SK-N-MC (cell line): ENCODE results near the gene SKA3.

Experiments
- DNase-seq: peaks from one replicate; pipeline ENCODE4 v3.0.0-alpha.2; 2011; ENCODE audit warnings: low read depth, low spot score
- H3K27ac ChIP-seq: fragments of 200-600 bp; sonication (generic); 2 replicates; pipeline ENCODE4 v1.5.1; 2016; ENCODE audit warnings: mixed run types
- H3K36me3 ChIP-seq: fragments of 200-600 bp; sonication (generic); 2 replicates; pipeline ENCODE4 v1.6.1; 2017; ENCODE audit warnings: antibody characterized with exemption, low read length, mixed read lengths; ENCODE audit not compliant: insufficient read depth
- H3K4me3 ChIP-seq: fragments of 200-600 bp; sonication (generic); 2 replicates; pipeline ENCODE4 v1.5.1; 2016
- H3K9ac ChIP-seq: fragments of 200-600 bp; sonication (generic); 2 replicates; pipeline ENCODE4 v1.8.0; 2017; ENCODE audit warnings: mixed run types, mixed read lengths; ENCODE audit not compliant: insufficient read length
- H3K9me3 ChIP-seq: fragments of 200-600 bp; sonication (generic); 2 replicates; pipeline ENCODE4 v1.6.1; 2017; ENCODE audit warnings: low read depth, mild to moderate bottlenecking, antibody characterized with exemption, low read length, moderate library complexity, mixed read lengths
- EZH2 ChIP-seq: fragments of 200-600 bp; sonication (generic); IDR thresholded peaks from one replicate; pipeline ENCODE4 v1.6.1; 2017; ENCODE audit warnings: antibody characterized with exemption
- FOXP2 ChIP-seq: optimal IDR thresholded peaks from 2 replicates; pipeline ENCODE3; 2011; ENCODE audit warnings: mild to moderate bottlenecking, moderate library complexity; ENCODE audit not compliant: insufficient read depth; ENCODE audit errors: extremely low read length, control extremely low read depth
- POLR2AphosphoS5 ChIP-seq: IDR thresholded peaks from 2 replicates; pipeline ENCODE4 v1.6.1; 2012; ENCODE audit warnings: mild to moderate bottlenecking, low read depth, low read length, borderline replicate concordance

The SKA3 gene

DNA sequence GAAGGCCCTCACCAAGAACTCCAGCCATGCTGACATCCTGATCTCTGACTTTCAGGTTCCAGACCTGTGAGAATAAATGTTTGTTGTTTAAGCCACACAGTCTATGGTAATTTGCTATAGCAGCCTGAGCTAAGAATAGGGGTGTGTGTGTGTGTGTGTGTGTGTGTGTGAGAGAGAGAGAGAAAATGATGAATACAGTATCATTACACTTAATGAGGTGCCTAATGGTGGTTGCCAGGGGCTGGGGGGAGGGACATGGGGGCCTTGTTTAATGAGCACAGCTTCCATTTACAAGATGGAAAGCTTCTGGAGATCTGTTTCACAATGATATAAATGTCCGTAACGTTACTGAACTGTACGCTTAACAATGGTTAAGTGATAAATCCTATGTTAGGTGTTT is 61.1 kb downstream of the SKA3 start:
- TF ChIP-seq POLR2AphosphoS5, result no peak
- no peak for TF ChIP-seq FOXP2
- no peak for TF ChIP-seq EZH2
- Histone ChIP-seq H3K9me3 (no peaks in the 10 kb centered on the region), H3K36me3 (no peaks in the 10 kb centered on the region)

DNA sequence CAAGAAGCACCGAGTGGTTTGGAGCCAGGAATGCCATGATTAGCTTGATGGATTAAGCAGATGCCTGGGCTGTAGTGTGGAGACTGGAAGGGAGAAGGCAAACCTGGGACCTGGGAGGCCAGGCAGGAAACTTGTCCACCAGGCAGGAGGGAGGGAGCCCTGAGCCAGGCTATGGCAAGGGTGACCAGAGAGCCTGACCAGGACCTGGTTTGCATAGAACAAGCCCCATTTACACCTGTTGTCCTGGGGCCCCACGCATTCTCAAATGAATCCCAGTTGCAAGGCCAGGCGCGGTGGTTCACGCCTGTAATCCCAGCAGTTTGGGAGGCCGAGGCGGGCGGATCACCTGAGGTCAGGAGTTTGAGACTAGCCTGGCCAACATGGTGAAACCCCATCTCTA is 64.8 kb downstream of the SKA3 start:
- DNase-seq, result no peak
- Histone ChIP-seq H3K9ac (no peak overlapping the region), H3K4me3 (no peak overlapping the region), H3K27ac (no peak overlapping the region), H3K9me3 (no peaks in the 10 kb centered on the region), H3K36me3 (no peaks in the 10 kb centered on the region)
- TF ChIP-seq FOXP2 (no peak), POLR2AphosphoS5 (no peak), EZH2 (no peak)

More for the DNA sequence above, 61.1 kb downstream of the SKA3 start:
- DNase-seq, result no peak
- Histone ChIP-seq H3K4me3 (no peak overlapping the region), H3K9ac (no peak overlapping the region), H3K27ac (no peak overlapping the region)

DNA sequence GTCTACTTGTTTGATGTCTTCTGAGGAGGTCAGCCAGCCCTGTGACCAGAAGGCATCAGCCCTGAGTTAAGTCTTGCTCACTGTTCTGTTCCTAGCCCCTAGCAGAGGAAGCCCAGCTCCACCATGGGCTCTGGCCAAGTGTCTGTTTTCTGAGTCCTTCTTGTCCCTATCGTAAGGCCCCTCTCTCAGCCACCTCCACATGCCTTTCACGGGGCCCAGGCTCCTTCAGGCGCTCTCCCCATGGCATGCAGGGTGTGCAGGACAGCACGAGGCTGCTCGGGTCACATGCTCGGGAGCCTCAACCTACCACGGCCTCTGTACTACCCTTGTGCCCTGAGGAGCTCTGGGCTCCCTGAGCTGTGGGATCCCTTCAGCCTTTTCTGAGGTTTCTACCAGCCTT is 67.2 kb downstream of the SKA3 start:
- DNase-seq, result no peak

DNA sequence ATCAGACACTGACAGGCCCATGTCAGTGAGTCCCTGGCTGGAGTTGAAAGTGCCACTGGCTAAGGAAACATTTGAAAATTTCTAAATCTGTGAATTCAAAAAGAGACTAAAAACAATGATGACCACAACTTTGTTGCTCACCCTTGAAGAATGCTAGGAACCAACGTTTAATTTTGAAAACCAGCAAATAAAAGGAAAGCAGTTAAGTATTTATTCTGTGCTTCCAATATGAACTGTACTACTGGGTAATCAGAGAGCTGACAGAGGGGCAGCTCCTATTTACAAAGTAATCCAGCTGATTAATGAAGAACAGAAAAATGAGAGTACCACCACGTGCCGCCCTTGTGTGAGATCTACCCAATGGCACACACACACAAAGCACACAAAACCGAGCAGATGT is 70.3 kb downstream of the SKA3 start:
- Histone ChIP-seq H3K36me3 (no peaks in the 10 kb centered on the region), H3K9me3 (no peaks in the 10 kb centered on the region), H3K4me3 (no peak overlapping the region), H3K27ac (no peak overlapping the region), H3K9ac (no peak overlapping the region)
- no peak for TF ChIP-seq EZH2
- TF ChIP-seq FOXP2, result no peak
- TF ChIP-seq POLR2AphosphoS5, result no peak
- DNase-seq, result no peak

More for the DNA sequence above, 67.2 kb downstream of the SKA3 start:
- Histone ChIP-seq H3K27ac (no peak overlapping the region), H3K9me3 (no peaks in the 10 kb centered on the region), H3K4me3 (no peak overlapping the region), H3K36me3 (no peaks in the 10 kb centered on the region), H3K9ac (no peak overlapping the region)
- no peak for TF ChIP-seq EZH2
- TF ChIP-seq FOXP2, result no peak
- TF ChIP-seq POLR2AphosphoS5, result no peak

DNA sequence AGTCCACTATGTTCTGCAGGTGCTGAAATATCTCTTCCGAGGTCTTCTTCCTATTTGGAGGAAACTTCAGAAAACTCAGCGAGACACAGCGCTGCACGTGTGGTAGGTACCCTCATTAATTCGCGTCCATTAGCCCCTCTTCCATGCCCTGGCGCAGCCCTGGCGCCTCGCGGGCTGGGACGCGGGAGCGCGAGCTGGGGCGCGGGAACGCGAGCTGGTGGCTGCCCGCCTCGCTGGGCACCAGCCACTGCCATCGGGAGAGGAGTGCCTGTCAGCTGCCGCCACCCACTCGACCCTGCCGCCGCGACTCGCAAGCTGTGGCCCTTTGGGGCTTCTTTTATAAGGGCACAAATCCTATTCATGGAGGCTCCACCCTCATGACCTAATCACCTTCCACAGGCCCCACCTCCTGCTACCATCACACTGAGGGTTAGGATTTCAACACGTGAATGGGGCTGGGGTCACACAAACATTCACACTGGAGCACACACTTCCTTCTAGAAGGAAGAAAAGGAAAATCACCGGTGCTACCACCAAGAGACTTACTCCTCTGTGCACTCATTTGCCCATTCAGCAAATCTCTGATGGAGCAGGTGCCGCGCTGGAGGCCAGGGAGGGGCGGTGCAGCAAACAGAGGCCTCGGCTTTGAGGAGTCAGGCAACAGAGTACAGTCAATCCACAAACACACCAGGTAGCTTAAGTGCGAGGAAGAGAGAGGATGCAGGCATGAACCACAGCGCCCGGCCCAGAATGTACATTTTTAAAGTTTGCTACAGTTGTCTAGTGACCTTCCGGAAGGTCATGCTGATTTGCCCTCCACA is 71.9 kb downstream of the SKA3 start:
- DNase-seq, result no peak
- no peak for TF ChIP-seq FOXP2
- no peak for TF ChIP-seq POLR2AphosphoS5
- TF ChIP-seq EZH2, result no peak
- H3K4me3 ChIP-seq, result no peak overlapping the region
- no peak overlapping the region for H3K9ac ChIP-seq
- H3K27ac ChIP-seq, result no peak overlapping the region
- H3K9me3 ChIP-seq, result no peaks in the 10 kb centered on the region
- H3K36me3 ChIP-seq, result no peaks in the 10 kb centered on the region
